Fibroblast of villous mesenchyme (primary cell): ENCODE measurements around the gene GPR157. TPM values are rescaled to one million over a fixed set of nuclear protein-coding genes. Genes with fewer than 3 reads are reported as not detected.

ENCODE experiments used
- DNase-seq: peaks from one replicate; pipeline ENCODE4 v3.0.0-alpha.2; 2010; ENCODE audit warnings: low read depth
- H3K4me3 ChIP-seq: 2 replicates; pipeline ENCODE4 v1.5.1; 2011; ENCODE audit warnings: low read depth, mild to moderate bottlenecking, low read length
- CTCF ChIP-seq: IDR thresholded peaks from 2 replicates; pipeline ENCODE4 v1.5.1; 2012; ENCODE audit warnings: low read depth, mild to moderate bottlenecking, low read length; ENCODE audit not compliant: insufficient read depth
- total RNA-seq: library from RNA; depleted of rRNA; stranded (reverse); fragments of >200 nt; gene quantifications from 2 replicates; pipeline ENCODE4 v1.2.3, GENCODE V29; 2012

Gene GPR157
- total RNA-seq, 1 donor = 9.5 TPM

DNA sequence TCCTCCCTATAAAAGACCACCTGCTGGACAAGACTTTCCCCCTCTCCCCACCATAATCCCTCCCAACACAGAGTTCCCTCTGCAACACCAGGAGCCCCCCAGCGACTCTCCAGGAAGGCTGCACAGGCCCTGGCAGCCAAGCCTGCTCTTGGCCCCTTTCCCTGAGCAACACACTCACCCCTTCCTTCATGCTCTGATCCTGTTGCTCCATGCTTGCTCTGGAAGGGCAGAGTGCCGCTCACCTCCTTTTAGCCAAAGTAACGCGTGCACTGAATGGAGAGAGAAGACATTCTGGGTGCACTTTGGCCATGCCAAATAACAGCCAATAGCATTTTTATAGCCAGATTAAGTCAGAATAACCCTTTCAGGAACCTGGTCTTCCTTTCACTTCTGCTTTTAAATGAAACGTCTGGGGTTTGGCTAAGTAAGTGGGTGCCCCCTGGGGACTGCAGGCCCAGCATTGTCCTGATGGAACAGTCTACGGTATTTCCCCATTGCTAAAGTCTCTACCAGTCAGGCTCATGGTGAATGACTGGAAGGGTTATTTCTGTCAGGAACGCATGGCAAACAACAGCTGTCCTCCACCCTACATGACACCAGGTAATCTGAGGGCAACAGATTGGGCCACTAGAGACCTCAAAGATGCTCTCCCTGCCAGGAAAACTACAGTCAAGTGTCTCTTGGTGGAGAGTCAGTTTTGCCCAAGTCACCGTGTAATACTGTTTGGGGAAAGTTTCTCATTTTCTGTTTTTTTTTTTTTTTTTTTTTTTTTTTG is 59.4 kb downstream of the GPR157 start, which contains the start of gene SLC2A5:
Gene SLC2A5 (minus strand): TSS at position 310 of the 775 bp plus-strand sequence. CDS start 99 bp downstream, at position 211.
- TF ChIP-seq CTCF = no peak
- H3K4me3 ChIP-seq = no peak within 1 kb of the TSS
- DNase-seq = no peak

GRCh38 chr1:9068981-9069325 is 59.9 kb downstream of the GPR157 start:
- TF ChIP-seq CTCF = no peak
- H3K4me3 ChIP-seq = no peak overlapping the region
- no peak for DNase-seq

DNA sequence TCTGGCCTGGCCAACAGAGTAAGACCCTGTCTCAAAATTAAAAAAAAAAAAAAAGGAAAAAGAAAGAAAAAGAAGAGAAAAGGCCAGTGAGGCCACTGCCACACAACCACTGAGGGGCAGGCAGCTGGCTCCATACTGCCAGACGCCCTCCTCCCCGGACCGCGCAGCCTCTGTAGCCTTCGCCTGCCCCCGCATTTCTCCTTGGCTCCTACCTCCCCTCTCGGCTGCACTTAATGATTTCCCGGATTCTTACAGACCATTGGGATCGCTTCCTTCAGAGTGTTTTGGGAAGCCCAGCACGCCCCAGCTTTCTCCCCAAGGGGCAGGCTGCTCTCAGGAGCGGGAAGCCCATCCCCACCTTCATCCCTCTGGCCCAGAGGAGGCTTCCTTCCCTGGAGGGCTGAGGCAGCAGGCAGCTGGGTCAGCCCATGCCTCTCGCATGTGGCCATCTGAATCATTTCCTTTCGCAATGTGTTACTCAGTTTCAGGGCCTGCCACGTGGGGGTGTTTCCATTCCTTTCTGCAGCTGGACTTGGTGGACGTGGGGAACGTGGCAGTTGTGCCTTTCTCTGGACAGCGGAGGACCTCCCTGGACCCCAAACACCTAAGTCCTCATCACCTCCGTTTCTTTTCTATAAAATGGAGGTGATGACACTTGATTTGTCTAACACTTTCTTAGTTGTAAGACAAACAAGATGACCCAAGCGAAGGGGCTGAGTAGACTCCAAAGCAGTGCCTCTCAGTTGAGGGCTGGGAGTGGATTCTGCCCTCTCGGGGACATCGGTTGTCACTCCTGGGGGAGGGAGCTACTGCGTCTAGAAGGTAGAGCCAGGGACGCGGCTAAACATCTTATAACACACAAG is 61.7 kb downstream of the GPR157 start:
- peak; percentile 10 for TF ChIP-seq CTCF
- no peak overlapping the region for H3K4me3 ChIP-seq
- peak; percentile 96 for DNase-seq

DNA sequence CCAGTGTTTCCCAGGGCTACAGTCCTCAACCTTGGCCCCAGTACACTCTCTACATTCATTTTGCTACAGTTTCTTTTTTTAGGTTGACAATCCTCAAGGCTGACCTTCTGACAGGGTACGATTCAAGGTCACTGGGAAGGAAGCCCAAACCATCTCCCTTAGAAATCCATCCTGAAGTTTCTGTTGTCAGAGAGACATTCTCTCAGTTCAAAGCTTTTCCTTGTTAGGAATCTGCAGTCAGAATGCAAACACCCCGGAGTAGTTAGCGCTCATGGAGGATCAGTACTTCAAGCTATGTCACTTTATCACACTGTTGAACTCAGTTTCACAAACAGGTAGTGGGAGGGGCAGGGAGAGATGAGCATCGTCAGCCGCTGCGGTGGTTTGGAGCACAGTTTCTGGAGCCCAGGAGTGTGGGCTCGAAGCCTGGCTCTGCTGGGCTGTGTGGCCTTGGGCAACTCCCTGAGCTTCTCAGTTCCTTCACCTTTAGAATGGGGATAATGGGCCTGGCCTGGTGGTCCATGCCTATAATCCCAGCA is 63.6 kb downstream of the GPR157 start:
- no peak overlapping the region for H3K4me3 ChIP-seq
- TF ChIP-seq CTCF = no peak
- DNase-seq = no peak

DNA sequence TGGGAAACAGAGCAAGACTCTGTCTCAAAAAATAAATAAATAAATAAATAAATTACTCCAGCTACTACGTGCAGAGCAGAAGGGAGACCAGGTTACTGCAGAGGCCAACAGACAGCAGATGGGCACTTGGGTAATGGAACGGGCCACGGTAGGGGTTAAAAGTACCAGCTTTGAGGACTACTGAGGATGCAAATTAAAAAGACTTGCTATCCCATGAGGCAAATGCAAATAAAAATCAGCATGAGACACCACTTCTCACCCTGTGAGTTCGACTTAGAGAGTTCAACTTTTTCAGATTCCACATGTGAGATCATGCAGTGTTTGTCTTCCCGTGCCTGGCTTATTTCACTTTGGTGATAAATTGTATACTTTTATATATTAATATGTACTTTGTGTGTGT is 66.1 kb downstream of the GPR157 start:
- no peak for TF ChIP-seq CTCF
- H3K4me3 ChIP-seq = no peak overlapping the region
- no peak for DNase-seq

DNA sequence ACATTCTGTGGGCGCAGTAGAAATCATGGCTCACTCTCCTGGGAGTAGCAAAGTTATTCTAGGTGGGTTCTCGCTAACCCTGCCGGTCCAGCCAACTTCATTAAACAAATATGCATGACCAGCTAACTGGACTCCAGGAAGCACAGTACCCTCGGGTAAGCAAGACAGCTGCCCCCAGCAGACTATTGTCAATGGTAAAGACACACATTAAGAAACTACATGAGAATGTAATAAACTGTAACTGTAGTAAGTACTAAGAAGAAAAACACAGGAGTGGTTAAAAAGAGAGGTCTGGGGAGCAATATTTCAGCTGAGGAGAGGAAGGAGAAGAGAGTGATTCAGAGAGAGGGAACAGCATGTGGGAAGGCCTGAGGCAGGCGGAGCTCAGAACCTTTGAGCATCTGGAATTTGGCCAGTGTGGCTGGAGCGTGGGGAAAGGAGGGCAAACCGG is 66.9 kb downstream of the GPR157 start:
- no peak for TF ChIP-seq CTCF
- no peak for DNase-seq
- H3K4me3 ChIP-seq = no peak overlapping the region
